Natural killer cell (primary cell): ENCODE measurements around the gene DDX23. TPM values are rescaled to one million over a fixed set of nuclear protein-coding genes. Genes with fewer than 3 reads are reported as not detected.

Experiments
- ATAC-seq, 3 donors: fragments of 150-1000 bp in 2 of 3; fragments of 200-7000 bp in 1 of 3; cut with Tn5 transposase; 1 replicate in 1 of 3; 2 replicates in 2 of 3; pipeline ENCODE4 v1.10.0; 2021; ENCODE audit warnings: mild to moderate bottlenecking in 2 of 3, moderate library complexity in 2 of 3
- DNase-seq, 2 donors: peaks; one replicate each; pipeline versions ENCODE4 v3.0.0 to v3.0.0-alpha.2; 2013 to 2021; ENCODE audit warnings: mixed read lengths in 1 of 2
- H3K27ac ChIP-seq: one replicate; pipeline ENCODE4 v1.5.1; 2013; ENCODE audit warnings: mild to moderate bottlenecking, low read length
- H3K27me3 ChIP-seq: one replicate; pipeline ENCODE4 v1.6.1; 2013; ENCODE audit warnings: low read length; ENCODE audit not compliant: control insufficient read depth, insufficient read depth
- H3K36me3 ChIP-seq: one replicate; pipeline ENCODE4 v1.6.1; 2013; ENCODE audit warnings: low read length; ENCODE audit not compliant: control insufficient read depth, insufficient read depth
- H3K4me1 ChIP-seq: one replicate; pipeline ENCODE4 v1.6.1; 2013; ENCODE audit warnings: low read length; ENCODE audit not compliant: control insufficient read depth, insufficient read depth
- H3K4me3 ChIP-seq: one replicate; pipeline ENCODE4 v1.5.1; 2013; ENCODE audit warnings: low read length
- H3K9me3 ChIP-seq: one replicate; pipeline ENCODE4 v1.6.1; 2013; ENCODE audit warnings: low read length; ENCODE audit not compliant: control insufficient read depth, insufficient read depth
- H3K27ac Mint-ChIP-seq, 2 donors: one replicate each; pipeline ENCODE4 v1.8.0; 2022; ENCODE audit warnings: mild to moderate bottlenecking in 2 of 2, mixed read lengths in 2 of 2, moderate library complexity in 1 of 2
- H3K27me3 Mint-ChIP-seq, 2 donors: one replicate each; pipeline ENCODE4 v1.8.0; 2022; ENCODE audit warnings: low read depth in 2 of 2, mixed read lengths in 2 of 2
- H3K36me3 Mint-ChIP-seq: one replicate; pipeline ENCODE4 v1.8.0; 2022; ENCODE audit warnings: mixed read lengths
- H3K4me1 Mint-ChIP-seq, 2 donors: one replicate each; pipeline ENCODE4 v1.8.0; 2022; ENCODE audit warnings: mixed read lengths in 2 of 2
- H3K4me3 Mint-ChIP-seq: one replicate; pipeline ENCODE4 v1.8.0; 2022; ENCODE audit warnings: mild to moderate bottlenecking, moderate library complexity, mixed read lengths
- H3K9me3 Mint-ChIP-seq, 2 donors: one replicate each; pipeline ENCODE4 v1.8.0; 2022; ENCODE audit warnings: mixed read lengths in 2 of 2
- CTCF ChIP-seq: fragments of 200-600 bp; IDR thresholded peaks from one replicate; pipeline ENCODE4 v1.8.0; 2022; ENCODE audit warnings: antibody characterized with exemption
- WGBS: methylation state at CpG from one replicate; pipeline ENCODE4 v1.1.7; 2013; ENCODE audit warnings: missing lambda C conversion rate; ENCODE audit not compliant: insufficient coverage; 5-methylcytosine and 5-hydroxymethylcytosine counted together
- intact Hi-C: fragments of 100-400 bp; cut with micrococcal nuclease; formaldehyde crosslinking; loops from one replicate; pipeline ENCODE4 v1.14.2; 2022
- total RNA-seq, 4 donors: library from RNA; stranded (reverse); fragments of 120-200 nt in 1 of 4; gene quantifications; one replicate each; pipeline versions ENCODE4 v1.2.3 to v1.2.4, GENCODE V29; 2013 to 2022

DDX23 gene
- total RNA-seq, 3 donors from 2014 or later (not counting 1 experiment from before 2014, with no cell fraction given), result 96.0 to 123 (median 104) TPM

GRCh38 chr12:48822711-48823110 lies 29.3 kb downstream of the DDX23 start:
- 94% methylated on average over 1 of the region's 2 CpGs for WGBS
- Mint-ChIP-seq H3K9me3 (no peaks in the 10 kb centered on the region), H3K27ac (peak overlapping the region in 1 of 2 donors; percentile 51), H3K4me1 (peaks cover 0 to 21% of the 10 kb centered on the region in 2 donors), H3K36me3 (no peaks in the 10 kb centered on the region), H3K27me3 (peaks cover 0 to 7% of the 10 kb centered on the region in 2 donors), H3K4me3 (no peak overlapping the region)
- no peaks in the 10 kb centered on the region for H3K9me3 ChIP-seq
- intact Hi-C loops, result no loop called here
- H3K4me1 ChIP-seq, result peaks cover 10% of the 10 kb centered on the region
- no peaks in the 10 kb centered on the region for H3K36me3 ChIP-seq
- ATAC-seq (no peak), DNase-seq (no peak)
- no peak overlapping the region for H3K4me3 ChIP-seq
- H3K27ac ChIP-seq, result no peak overlapping the region
- H3K27me3 ChIP-seq, result no peaks in the 10 kb centered on the region
- TF ChIP-seq CTCF, result no peak

- TF ChIP-seq CTCF, result no peak
- Mint-ChIP-seq H3K4me3 (no peak overlapping the region), H3K4me1 (peaks cover 0 to 27% of the 10 kb centered on the region in 2 donors), H3K27ac (peak overlapping the region in 1 of 2 donors; percentile 51), H3K9me3 (no peaks in the 10 kb centered on the region), H3K36me3 (no peaks in the 10 kb centered on the region), H3K27me3 (peaks cover 0 to 9% of the 10 kb centered on the region in 2 donors)
- Histone ChIP-seq H3K27ac (no peak overlapping the region), H3K4me1 (peaks cover 13% of the 10 kb centered on the region), H3K9me3 (no peaks in the 10 kb centered on the region), H3K27me3 (no peaks in the 10 kb centered on the region), H3K4me3 (no peak overlapping the region), H3K36me3 (no peaks in the 10 kb centered on the region)
- intact Hi-C loops, result no loop called here
- DNase-seq, result no peak
- WGBS, result 94% methylated on average over 5 of the region's 5 CpGs
- ATAC-seq, result no peak
These were observed 29.8 kb downstream of the DDX23 start for GRCh38 chr12:48822139-48822538.

GRCh38 chr12:48819986-48820725 lies 31.8 kb downstream of the DDX23 start:
- Histone ChIP-seq H3K9me3 (no peaks in the 10 kb centered on the region), H3K27ac (no peak overlapping the region), H3K4me1 (peaks cover 23% of the 10 kb centered on the region), H3K27me3 (peaks cover 11% of the 10 kb centered on the region), H3K36me3 (no peaks in the 10 kb centered on the region), H3K4me3 (no peak overlapping the region)
- Mint-ChIP-seq H3K4me1 (peaks cover 9 to 39% of the 10 kb centered on the region in 2 donors), H3K27ac (no peak overlapping the region), H3K36me3 (no peaks in the 10 kb centered on the region), H3K4me3 (peak overlapping the region; percentile 28), H3K9me3 (no peaks in the 10 kb centered on the region), H3K27me3 (peaks cover 8 to 21% of the 10 kb centered on the region in 2 donors)
- ATAC-seq, result no peak
- no peak for TF ChIP-seq CTCF
- 87% methylated on average over 5 of the region's 5 CpGs for WGBS
- no peak for DNase-seq
- intact Hi-C loops, result no loop called here
